Stomach (tissue), 9 donors: ENCODE results near the gene ATG10. TPM values are rescaled to one million over a fixed set of nuclear protein-coding genes. Genes with fewer than 3 reads are reported as not detected.

ENCODE experiments used
- DNase-seq, 2 donors: peaks; one replicate each; pipeline versions ENCODE4 v3.0.0 to v3.0.0-alpha.2; 2013 to 2019
- H3K27ac ChIP-seq, 5 donors: fragments of 200-600 bp in 4 of 5; sonication (generic) in 4 of 5; one replicate each; pipeline ENCODE4 v1.5.1; 2013 to 2019; ENCODE audit warnings: mild to moderate bottlenecking in 1 of 5, moderate library complexity in 1 of 5
- H3K27me3 ChIP-seq, 3 donors: fragments of 200-600 bp; sonication (generic); one replicate each; pipeline ENCODE4 v1.5.1; 2017 to 2019; ENCODE audit warnings: mixed run types in 1 of 3
- H3K36me3 ChIP-seq, 4 donors: fragments of 200-600 bp; sonication (generic); 1 replicate in 3 of 4; 2 replicates in 1 of 4; pipeline ENCODE4 v1.5.1; 2016 to 2019
- H3K4me1 ChIP-seq, 4 donors: fragments of 200-600 bp; sonication (generic); one replicate each; pipeline ENCODE4 v1.5.1; 2016 to 2019
- H3K4me3 ChIP-seq, 4 donors: fragments of 200-600 bp; sonication (generic) in 3 of 4; one replicate each; pipeline ENCODE4 v1.5.1; 2016 to 2019; ENCODE audit warnings: mild to moderate bottlenecking in 1 of 4
- H3K9me3 ChIP-seq, 4 donors: fragments of 200-600 bp; sonication (generic); one replicate each; pipeline ENCODE4 v1.5.1; 2016 to 2019
- CTCF ChIP-seq, 7 experiments: fragments of 450-650 bp in 4 of 7; fragments of 200-600 bp in 3 of 7; sonication (generic) in 3 of 7; IDR thresholded peaks; one replicate each; pipeline ENCODE4 v1.5.1; 2016 to 2019; ENCODE audit warnings: antibody characterized with exemption in 7 of 7, control low read depth in 2 of 7, mild to moderate bottlenecking in 1 of 7
- EP300 ChIP-seq: sonication (generic); formaldehyde crosslinking; IDR thresholded peaks from one replicate; pipeline ENCODE4 v1.6.1; 2017; ENCODE audit warnings: antibody characterized with exemption
- POLR2A ChIP-seq, 4 donors: fragments of 450-650 bp; IDR thresholded peaks; one replicate each; pipeline ENCODE4 v1.6.1; 2016; ENCODE audit warnings: antibody characterized with exemption in 4 of 4, control low read depth in 2 of 4, mild to moderate bottlenecking in 1 of 4, moderate library complexity in 1 of 4
- POLR2AphosphoS5 ChIP-seq, 3 donors: sonication (generic); formaldehyde crosslinking; IDR thresholded peaks; one replicate each; pipeline ENCODE4 v1.6.1; 2016; ENCODE audit warnings: antibody characterized with exemption in 3 of 3
- WGBS, 5 donors: extraction: QIAGEN DNeasy Blood & Tissue Kit in 3 of 5; methylation state at CpG; one replicate each; pipeline versions ENCODE4 v1.1.5 to v1.1.7; 2013 to 2018; 5-methylcytosine and 5-hydroxymethylcytosine counted together
- intact Hi-C: fragments of 100-400 bp; cut with DNase I; formaldehyde crosslinking; loops from one replicate; pipeline ENCODE4 v1.15.1; 2023; ENCODE audit warnings: low total_unique reads
- polyA plus RNA-seq, 3 donors: library from polyadenylated mRNA; stranded (reverse); fragments of 200-250 nt; gene quantifications; one replicate each; pipeline ENCODE4 v1.2.3, GENCODE V29; 2013
- total RNA-seq, 5 donors: library from RNA; depleted of rRNA; stranded (reverse); fragments of >200 nt; gene quantifications; one replicate each; pipeline versions ENCODE4 v1.1.0 to v1.2.3, GENCODE V29; 2014 to 2016
- donor health status: healthy with polysubstance abuse.
- donor health status: Bipolar disorder and iron deficiency.
- donor health status: healthy.

Gene ATG10
- total and polyA plus RNA-seq, 8 donors: 0.58 to 16.5 (median 4.3) TPM

- intact Hi-C loops: no loop called here
- Histone ChIP-seq H3K27me3 (no peaks in the 10 kb centered on the region), H3K27ac (no peak overlapping the region), H3K4me1 (no peaks in the 10 kb centered on the region), H3K9me3 (no peaks in the 10 kb centered on the region), H3K36me3 (no peaks in the 10 kb centered on the region), H3K4me3 (no peak overlapping the region)
- WGBS, 5 donors: 74 to 92% (median 87%) methylated on average over 3 of the region's 3 CpGs
- DNase-seq: no peak
- no peak for TF ChIP-seq EP300
- no peak for TF ChIP-seq CTCF (IDR thresholded peaks at IDR 0.05)
- no peak for TF ChIP-seq POLR2A (IDR thresholded peaks at IDR 0.05)
- no peak for TF ChIP-seq POLR2AphosphoS5 (IDR thresholded peaks at IDR 0.05)
These were observed 315.8 kb downstream of the ATG10 start for GRCh38 chr5:82287625-82288024.

- Histone ChIP-seq H3K36me3 (no peaks in the 10 kb centered on the region), H3K27me3 (no peaks in the 10 kb centered on the region), H3K4me1 (no peaks in the 10 kb centered on the region), H3K4me3 (no peak overlapping the region), H3K27ac (no peak overlapping the region), H3K9me3 (no peaks in the 10 kb centered on the region)
- 73 to 80% (median 78%) methylated on average over 2 of the region's 2 CpGs for WGBS, 5 donors
- DNase-seq: no peak
- intact Hi-C loops: no loop called here
- TF ChIP-seq CTCF (IDR thresholded peaks at IDR 0.05): no peak
- TF ChIP-seq POLR2AphosphoS5 (IDR thresholded peaks at IDR 0.05): no peak
- no peak for TF ChIP-seq EP300
- TF ChIP-seq POLR2A (IDR thresholded peaks at IDR 0.05): no peak
These were observed 318.2 kb downstream of the ATG10 start for GRCh38 chr5:82290005-82290404.

GRCh38 chr5:82290908-82291307 is 319.1 kb downstream of the ATG10 start:
- no peak overlapping the region for H3K4me3 ChIP-seq
- no peak for TF ChIP-seq EP300
- TF ChIP-seq POLR2A (IDR thresholded peaks at IDR 0.05): no peak
- no peak for TF ChIP-seq CTCF (IDR thresholded peaks at IDR 0.05)
- TF ChIP-seq POLR2AphosphoS5 (IDR thresholded peaks at IDR 0.05): no peak
- intact Hi-C loops: no loop called here
- H3K9me3 ChIP-seq: no peaks in the 10 kb centered on the region
- no peaks in the 10 kb centered on the region for H3K4me1 ChIP-seq
- no peaks in the 10 kb centered on the region for H3K36me3 ChIP-seq
- 80 to 96% (median 94%) methylated on average over 5 to 6 of the region's 6 CpGs for WGBS, 5 donors
- no peak for DNase-seq
- H3K27ac ChIP-seq: no peak overlapping the region
- H3K27me3 ChIP-seq: no peaks in the 10 kb centered on the region

- Histone ChIP-seq H3K27ac (no peak overlapping the region), H3K36me3 (no peaks in the 10 kb centered on the region), H3K27me3 (no peaks in the 10 kb centered on the region), H3K4me1 (no peaks in the 10 kb centered on the region), H3K4me3 (no peak overlapping the region), H3K9me3 (no peaks in the 10 kb centered on the region)
- intact Hi-C loops: no loop called here
- TF ChIP-seq POLR2AphosphoS5 (IDR thresholded peaks at IDR 0.05): no peak
- no peak for TF ChIP-seq EP300
- no peak for TF ChIP-seq CTCF (IDR thresholded peaks at IDR 0.05)
- no peak for TF ChIP-seq POLR2A (IDR thresholded peaks at IDR 0.05)
- no peak for DNase-seq
- WGBS, 5 donors: 64 to 73% (median 70%) methylated on average over 2 of the region's 2 CpGs
These were observed 319.6 kb downstream of the ATG10 start for GRCh38 chr5:82291420-82291819.
